Stimulated activated CD4-positive, alpha-beta T cell treated with anti-CD3 and anti-CD28 coated beads, TNF-alpha, amount 100 ng/mL, for 24 hours (primary cell): Measurements from ENCODE around the gene BCS1L.
A peak's percentile ranks its signal among the peaks of the same experiment; 100 is the strongest.

Experiments used
- DNase-seq, 3 experiments: peaks; one replicate each; pipeline ENCODE4 v3.0.0-alpha.2; 2020; ENCODE audit warnings: low read depth in 3 of 3

BCS1L gene

GRCh38 chr2:218662377-218662776, 2.9 kb downstream of the BCS1L start:
- no peak for DNase-seq

GRCh38 chr2:218662827-218663226, 3.3 kb downstream of the BCS1L start:
- DNase-seq, result no peak

- DNase-seq, result no peak
Measured at GRCh38 chr2:218663901-218664300, 4.4 kb downstream of the BCS1L start.

- DNase-seq, result no peak
Measured at GRCh38 chr2:218664653-218665052, 5.2 kb downstream of the BCS1L start.

DNA sequence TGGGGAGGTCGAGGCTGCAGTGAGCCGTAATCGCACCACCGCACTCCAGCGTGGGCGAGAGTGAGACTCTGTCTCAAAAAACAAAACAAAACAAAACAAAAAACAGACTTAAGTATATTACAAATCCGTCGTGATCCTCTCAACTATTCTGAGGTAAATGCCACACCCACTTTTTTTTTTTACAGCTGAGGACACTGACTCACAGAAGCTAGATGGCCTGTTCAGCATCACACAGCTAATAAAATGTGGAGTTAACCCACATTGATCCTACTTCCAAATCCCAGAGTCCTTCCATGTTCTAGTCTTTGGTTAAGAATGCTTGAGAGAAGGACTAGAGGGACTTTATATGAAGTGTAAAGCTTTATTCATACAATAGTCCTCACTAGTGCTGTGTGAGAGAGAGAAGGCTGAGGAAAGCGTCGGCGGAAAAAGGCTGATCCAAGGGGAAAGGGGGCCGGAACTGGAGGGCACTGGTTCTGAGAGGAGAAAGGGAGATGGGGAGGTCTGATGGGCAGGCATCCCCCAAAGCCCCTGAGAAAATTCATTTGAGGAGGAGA, 11.7 kb downstream of the BCS1L start:
- DNase-seq, result no peak

- peak; percentile 72 to 80 (median 73) for DNase-seq
Measured at GRCh38 chr2:218671654-218672566, 12.4 kb downstream of the BCS1L start, which contains the start of the genes RNF25 and STK36. RNF25 (minus strand) TSS chr2:218672002; CDS start chr2:218671970, 32 bp downstream. STK36 (plus strand) TSS chr2:218672086; CDS start chr2:218672830, 744 bp downstream.

- no peak for DNase-seq
Measured at GRCh38 chr2:218679119-218679518, 19.6 kb downstream of the BCS1L start.

DNA sequence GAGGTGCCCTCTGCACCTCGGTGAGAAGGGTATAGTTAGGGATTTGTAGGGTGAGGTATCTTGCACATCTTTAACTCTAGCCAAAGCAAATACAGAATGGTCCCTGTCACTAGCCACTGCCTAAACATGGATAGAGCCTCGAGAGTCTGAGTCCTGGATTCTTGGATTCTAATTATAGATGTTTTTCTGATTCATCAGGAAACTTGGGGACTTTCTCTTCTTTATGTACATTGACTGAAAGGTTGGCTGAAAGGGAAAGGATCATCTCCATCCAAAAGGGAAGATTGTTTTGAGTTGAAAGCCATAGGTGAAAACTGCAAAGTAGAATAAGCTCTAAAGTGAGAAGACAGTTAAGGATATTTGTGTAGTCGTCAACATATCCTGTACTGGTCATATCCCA, 20.6 kb downstream of the BCS1L start:
- no peak for DNase-seq

GRCh38 chr2:218687400-218688060, 28.0 kb downstream of the BCS1L start:
- peak in 1 of 3 experiments; percentile 7 for DNase-seq

DNA sequence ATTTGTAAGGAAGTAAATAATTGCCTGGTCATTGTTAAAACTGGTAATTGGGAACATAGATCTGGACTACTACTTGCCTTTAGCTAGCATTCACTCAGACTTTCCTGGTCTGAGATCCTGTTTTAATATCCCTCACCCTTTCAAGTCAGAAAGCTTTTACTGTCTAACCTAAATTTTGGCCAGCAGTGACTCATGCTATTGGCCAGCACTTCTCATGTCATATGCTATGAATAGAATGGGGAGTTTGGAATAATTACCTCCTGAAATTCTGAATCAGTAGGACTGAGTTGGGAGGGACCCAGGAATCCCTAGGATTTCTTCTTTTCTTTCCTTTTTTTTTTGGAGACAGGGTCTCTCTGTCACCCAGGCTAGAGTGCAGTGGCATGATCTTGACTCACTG, 31.8 kb downstream of the BCS1L start:
- no peak for DNase-seq

GRCh38 chr2:218694405-218695145, 35.1 kb downstream of the BCS1L start:
- no peak for DNase-seq

GRCh38 chr2:218698885-218699284, 39.4 kb downstream of the BCS1L start:
- DNase-seq, result no peak

- no peak for DNase-seq
Measured at GRCh38 chr2:218701806-218702205, 42.3 kb downstream of the BCS1L start.

DNA sequence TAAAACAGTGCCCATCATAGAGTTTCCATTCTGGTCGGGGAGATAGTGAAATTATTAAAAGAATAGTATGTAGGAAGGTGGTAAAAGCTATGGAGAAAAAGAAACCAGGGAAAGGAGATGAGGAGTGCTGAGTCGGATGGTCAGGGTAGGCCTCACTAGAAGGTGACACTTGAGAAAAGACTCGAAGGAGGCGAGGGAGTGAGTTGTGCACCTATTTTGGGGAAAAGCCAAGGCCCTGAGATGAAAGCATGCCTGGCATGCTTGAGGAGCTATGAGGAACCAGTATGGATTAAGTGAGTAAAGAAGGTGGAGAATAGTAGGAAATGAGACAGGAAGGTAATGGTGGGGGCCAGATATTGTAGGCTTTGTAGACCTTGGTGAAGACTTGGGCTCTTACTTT, 43.9 kb downstream of the BCS1L start:
- DNase-seq, result no peak

DNA sequence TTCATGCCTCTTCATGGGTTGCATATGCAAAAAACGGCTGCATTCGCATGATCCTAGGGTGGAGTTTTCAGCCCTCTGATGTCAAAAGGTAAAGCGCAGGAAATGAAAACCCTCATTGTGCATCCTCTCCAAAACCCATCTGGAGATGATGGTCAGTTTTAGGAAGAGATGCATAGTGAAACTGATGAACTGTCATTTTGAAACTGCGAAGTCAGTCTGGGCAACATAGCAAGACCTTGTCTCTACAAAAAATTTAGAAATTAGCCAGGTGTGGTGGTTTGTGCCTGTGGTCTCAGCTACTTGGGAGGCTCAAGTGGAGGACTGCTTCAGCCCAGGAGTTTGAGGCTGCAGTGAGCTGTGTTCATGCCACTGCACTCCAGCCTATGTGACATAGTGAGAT, 48.6 kb downstream of the BCS1L start:
- no peak for DNase-seq

GRCh38 chr2:218709908-218710307, 50.4 kb downstream of the BCS1L start:
- DNase-seq, result no peak

DNA sequence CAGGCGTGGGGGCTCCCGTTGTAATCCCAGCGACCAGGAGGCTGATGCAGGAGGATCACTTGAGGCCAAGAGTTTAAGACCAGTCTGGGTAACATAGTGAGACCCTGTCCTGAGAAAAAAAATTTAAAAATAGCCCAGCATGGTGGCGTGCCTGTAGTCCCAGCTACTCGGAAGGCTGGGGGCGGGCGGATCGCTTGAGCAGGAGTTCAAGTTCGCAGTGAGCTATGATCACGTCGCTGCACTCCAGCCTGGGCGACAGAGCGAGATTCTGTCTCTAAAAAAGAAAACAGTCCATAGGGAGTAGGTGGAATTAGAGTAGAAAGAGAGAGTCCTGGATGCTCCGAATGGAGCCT, 50.8 kb downstream of the BCS1L start:
- DNase-seq, result no peak

DNA sequence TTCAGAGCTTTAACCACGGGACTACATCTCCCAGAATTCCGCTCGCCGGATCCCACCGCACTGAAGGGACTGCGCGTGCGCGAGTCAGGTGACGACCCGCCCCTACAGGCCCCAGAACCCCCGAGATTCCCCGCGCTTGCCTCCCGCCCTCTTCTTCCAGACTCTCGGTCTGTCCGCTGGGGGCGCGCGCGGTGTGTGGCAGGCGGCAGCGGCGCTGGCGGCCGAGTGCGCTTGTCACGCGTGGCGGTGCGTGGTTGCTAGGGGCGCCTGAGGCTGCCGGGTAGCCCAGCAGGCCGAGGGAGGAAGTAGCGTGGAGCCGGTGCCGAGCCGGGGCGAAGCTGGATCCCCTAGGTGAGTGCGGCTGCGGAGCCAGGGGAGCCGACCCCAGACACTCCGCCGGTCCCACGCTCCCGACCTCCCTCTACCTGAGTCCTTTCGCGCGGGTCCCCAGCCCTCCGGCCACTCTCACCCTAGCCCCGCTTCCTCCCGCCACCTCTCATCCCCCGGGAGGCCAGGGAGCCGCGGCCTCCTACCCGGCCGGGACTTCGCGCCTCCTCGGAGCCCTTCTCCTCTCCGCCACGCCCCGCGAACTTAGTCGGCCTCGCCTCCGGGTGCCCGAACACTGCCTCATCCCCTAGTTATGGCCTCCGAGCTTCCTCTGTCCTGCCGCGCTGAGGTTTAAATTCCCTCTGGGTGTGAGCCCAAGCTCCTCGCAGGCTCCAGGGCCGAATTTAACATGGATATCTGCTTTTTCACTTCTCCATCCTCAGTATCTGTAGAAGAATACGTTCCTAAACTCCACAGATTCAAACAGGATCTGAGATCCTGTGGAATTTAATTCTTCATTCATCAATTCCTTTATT, 51.4 kb downstream of the BCS1L start, which contains the start of gene TTLL4:
TTLL4 (plus strand) TSS at position 149 of the 863 bp plus-strand sequence. CDS start 26,842 bp downstream, outside the sequence.
- peak; percentile 96 to 98 (median 97) for DNase-seq

GRCh38 chr2:218711550-218711929, 52.1 kb downstream of the BCS1L start:
- DNase-seq, result no peak
